Measurements from ENCODE around the gene ZBTB20.

Gene ZBTB20

DNA sequence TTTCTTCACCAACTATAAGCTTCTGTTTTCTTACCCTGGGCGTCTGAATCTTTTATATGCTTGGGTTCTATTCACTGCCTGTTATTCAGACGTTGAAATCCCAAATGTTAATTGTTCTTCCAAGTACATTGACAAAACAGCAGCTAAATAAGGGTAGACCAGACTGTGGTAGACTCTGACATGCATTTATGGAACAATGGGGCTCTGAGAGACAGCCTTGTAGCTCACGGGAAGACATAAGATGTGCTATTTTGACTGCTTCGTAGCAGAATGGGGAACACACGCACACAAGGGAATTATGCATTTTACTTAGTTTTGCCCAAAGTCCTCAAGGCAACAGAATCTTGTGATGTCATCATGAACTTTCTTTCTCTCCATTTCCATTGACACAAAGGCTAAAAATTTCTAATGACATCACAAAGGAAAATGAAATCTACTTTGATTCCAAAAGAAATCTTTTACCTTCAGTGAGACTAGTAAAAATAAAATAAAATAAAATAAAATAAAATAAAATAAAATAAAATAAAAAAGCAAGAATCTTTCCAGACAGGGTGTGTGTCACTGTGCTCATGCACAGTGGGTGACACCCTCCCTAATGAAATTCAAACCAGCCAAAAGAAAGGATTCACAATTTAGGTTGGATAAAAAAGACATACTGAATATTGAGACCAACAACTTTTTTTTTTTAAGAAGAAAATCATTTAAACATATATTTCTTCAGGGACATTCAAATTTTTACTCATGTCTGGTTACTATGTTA is 346.6 kb downstream of the ZBTB20 start:
- in situ Hi-C loops (cut with HindIII; ENCODE audit: low pct_unique_long_range_greater_than_20kb, low sequenced_read_pairs): no loop called here
- no peak for TF ChIP-seq JUND (IDR thresholded peaks at IDR 0.05; ENCODE audit: low read depth)
- no peak for DNase-seq (ENCODE audit: low read depth in 1 of 2, low spot score in 1 of 2)

- TF ChIP-seq JUND (IDR thresholded peaks at IDR 0.05; ENCODE audit: low read depth): no peak
- DNase-seq (ENCODE audit: low read depth in 1 of 2, low spot score in 1 of 2): no peak
- in situ Hi-C loops (cut with HindIII; ENCODE audit: low pct_unique_long_range_greater_than_20kb, low sequenced_read_pairs): no loop called here
Observed at GRCh38 chr3:114799816-114800215, 347.3 kb downstream of the ZBTB20 start.

GRCh38 chr3:114796796-114797195 is 350.3 kb downstream of the ZBTB20 start:
- in situ Hi-C loops (cut with HindIII; ENCODE audit: low pct_unique_long_range_greater_than_20kb, low sequenced_read_pairs): no loop called here
- no peak for TF ChIP-seq JUND (IDR thresholded peaks at IDR 0.05; ENCODE audit: low read depth)
- DNase-seq (ENCODE audit: low read depth in 1 of 2, low spot score in 1 of 2): no peak

GRCh38 chr3:114794894-114795630 is 352.0 kb downstream of the ZBTB20 start:
- DNase-seq (ENCODE audit: low read depth in 1 of 2, low spot score in 1 of 2): no peak
- TF ChIP-seq JUND (IDR thresholded peaks at IDR 0.05; ENCODE audit: low read depth): no peak
- in situ Hi-C loops (cut with HindIII; ENCODE audit: low pct_unique_long_range_greater_than_20kb, low sequenced_read_pairs): no loop called here

DNA sequence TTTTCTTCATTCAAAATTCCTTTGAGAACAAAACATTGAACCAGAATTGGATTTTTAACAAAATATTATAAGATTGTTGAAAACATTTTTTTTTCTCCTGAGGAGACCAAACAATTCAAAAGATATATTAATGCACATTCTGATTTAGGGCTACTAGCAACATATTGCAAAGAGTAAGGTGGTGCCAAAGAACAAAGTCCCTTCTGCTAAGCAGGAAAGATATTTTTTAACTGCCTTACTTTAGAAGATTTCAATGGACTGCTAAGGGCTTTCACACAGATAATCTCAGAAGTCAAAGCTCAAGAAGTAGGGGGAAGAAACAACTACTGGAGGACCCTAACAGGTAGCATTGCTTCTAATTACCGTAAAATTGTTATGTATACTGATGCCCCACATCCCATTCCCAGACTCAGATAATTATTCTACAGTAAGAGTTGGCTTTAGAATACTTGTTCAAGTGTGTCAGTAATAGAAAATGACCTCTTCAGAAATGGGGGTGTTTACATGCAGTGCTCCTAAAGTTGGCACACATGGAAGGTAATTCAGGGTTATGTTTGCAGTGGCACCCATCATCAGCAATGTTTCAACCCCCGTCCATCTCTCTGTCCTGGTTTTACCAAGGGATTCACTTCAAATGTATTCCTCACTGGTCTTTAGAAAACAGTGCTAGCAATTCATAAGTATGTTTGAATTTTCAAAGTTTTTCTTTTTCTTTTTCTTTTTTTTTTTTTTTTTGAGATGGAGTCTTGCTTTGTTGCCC is 354.7 kb downstream of the ZBTB20 start:
- in situ Hi-C loops (cut with HindIII; ENCODE audit: low pct_unique_long_range_greater_than_20kb, low sequenced_read_pairs): no loop called here
- TF ChIP-seq JUND (IDR thresholded peaks at IDR 0.05; ENCODE audit: low read depth): no peak

DNA sequence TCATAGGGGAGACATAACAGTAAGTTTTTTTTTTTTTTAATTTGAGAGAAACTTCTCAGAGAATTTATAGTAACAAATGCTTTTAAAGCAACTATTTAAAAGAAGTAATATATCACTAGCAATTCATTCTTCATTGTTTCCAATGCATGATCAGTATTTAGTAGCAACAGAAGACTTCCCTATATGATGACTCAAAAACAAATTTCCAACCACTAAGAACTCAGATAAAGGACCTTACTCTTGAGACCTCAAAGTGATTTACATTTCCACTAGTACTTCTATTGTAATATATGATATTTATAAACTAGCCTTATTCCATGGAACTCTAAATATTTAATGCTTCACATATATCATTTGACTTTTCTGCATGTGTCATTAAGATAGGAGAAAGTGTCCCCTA is 356.3 kb downstream of the ZBTB20 start:
- TF ChIP-seq JUND (IDR thresholded peaks at IDR 0.05; ENCODE audit: low read depth): no peak
- DNase-seq (ENCODE audit: low read depth in 1 of 2, low spot score in 1 of 2): no peak
- in situ Hi-C loops (cut with HindIII; ENCODE audit: low pct_unique_long_range_greater_than_20kb, low sequenced_read_pairs): no loop called here

More for the DNA sequence above, 354.7 kb downstream of the ZBTB20 start:
- no peak for DNase-seq (ENCODE audit: low read depth in 1 of 2, low spot score in 1 of 2)

GRCh38 chr3:114789803-114790202 is 357.3 kb downstream of the ZBTB20 start:
- no peak for DNase-seq (ENCODE audit: low read depth in 1 of 2, low spot score in 1 of 2)
- no peak for TF ChIP-seq JUND (IDR thresholded peaks at IDR 0.05; ENCODE audit: low read depth)
- in situ Hi-C loops (cut with HindIII; ENCODE audit: low pct_unique_long_range_greater_than_20kb, low sequenced_read_pairs): no loop called here

- no peak for TF ChIP-seq JUND (IDR thresholded peaks at IDR 0.05; ENCODE audit: low read depth)
- DNase-seq (ENCODE audit: low read depth in 1 of 2, low spot score in 1 of 2): no peak
- in situ Hi-C loops (cut with HindIII; ENCODE audit: low pct_unique_long_range_greater_than_20kb, low sequenced_read_pairs): no loop called here
Observed at GRCh38 chr3:114775395-114775794, 371.7 kb downstream of the ZBTB20 start.

GRCh38 chr3:114770874-114771273 is 376.2 kb downstream of the ZBTB20 start:
- TF ChIP-seq JUND (IDR thresholded peaks at IDR 0.05; ENCODE audit: low read depth): no peak
- in situ Hi-C loops (cut with HindIII; ENCODE audit: low pct_unique_long_range_greater_than_20kb, low sequenced_read_pairs): no loop called here
- DNase-seq (ENCODE audit: low read depth in 1 of 2, low spot score in 1 of 2): no peak

GRCh38 chr3:114764056-114764492 is 383.0 kb downstream of the ZBTB20 start:
- no peak for DNase-seq (ENCODE audit: low read depth in 1 of 2, low spot score in 1 of 2)
- no peak for TF ChIP-seq JUND (IDR thresholded peaks at IDR 0.05; ENCODE audit: low read depth)
- in situ Hi-C loops (cut with HindIII; ENCODE audit: low pct_unique_long_range_greater_than_20kb, low sequenced_read_pairs): no loop called here

DNA sequence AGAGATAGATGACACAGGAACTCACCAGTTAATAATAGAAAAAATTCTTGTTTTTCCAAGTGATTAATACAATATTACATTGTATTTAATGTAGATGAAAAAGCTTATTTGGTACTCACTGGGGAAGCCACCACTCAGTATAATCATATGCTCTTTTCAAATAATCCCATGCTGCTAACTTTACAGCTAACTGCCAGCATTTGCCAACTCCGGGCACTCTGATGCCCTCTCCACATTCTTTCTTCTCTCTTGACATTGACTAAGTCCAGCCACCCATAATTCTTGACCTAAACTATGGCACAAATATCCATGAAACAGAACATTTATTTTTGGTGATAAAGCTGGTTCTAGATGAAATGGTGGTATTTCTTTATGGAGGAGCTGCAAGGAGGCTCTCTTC is 384.9 kb downstream of the ZBTB20 start:
- no peak for DNase-seq (ENCODE audit: low read depth in 1 of 2, low spot score in 1 of 2)
- in situ Hi-C loops (cut with HindIII; ENCODE audit: low pct_unique_long_range_greater_than_20kb, low sequenced_read_pairs): no loop called here
- TF ChIP-seq JUND (IDR thresholded peaks at IDR 0.05; ENCODE audit: low read depth): no peak

- DNase-seq (ENCODE audit: low read depth in 1 of 2, low spot score in 1 of 2): no peak
- in situ Hi-C loops (cut with HindIII; ENCODE audit: low pct_unique_long_range_greater_than_20kb, low sequenced_read_pairs): no loop called here
- no peak for TF ChIP-seq JUND (IDR thresholded peaks at IDR 0.05; ENCODE audit: low read depth)
Observed at GRCh38 chr3:114760679-114761078, 386.4 kb downstream of the ZBTB20 start.
